CD14-positive monocyte (primary cell): ENCODE measurements around the gene PTGFRN. TPM values are rescaled to one million over a fixed set of nuclear protein-coding genes. Genes with fewer than 3 reads are reported as not detected.
A peak's percentile ranks its signal among the peaks of the same experiment; 100 is the strongest.
"Not testable (repeated sequence)": the region's sequence is repeated elsewhere in the genome, so short reads cannot be mapped to it uniquely, and the experiment has no call there.

Experiments used
- DNase-seq, 3 donors: peaks; one replicate each; pipeline ENCODE4 v3.0.0-alpha.2; 2011 to 2022
- H2AFZ ChIP-seq: 2 replicates; pipeline ENCODE4 v1.6.0; 2012; ENCODE audit warnings: mild to moderate bottlenecking, low read depth, low read length, inconsistent platforms; ENCODE audit not compliant: insufficient read depth, poor library complexity, severe bottlenecking
- H3K27ac ChIP-seq, 2 donors: 1 replicate in 1 of 2; 2 replicates in 1 of 2; pipeline ENCODE4 v1.5.1; 2012 to 2013; ENCODE audit warnings: low read length in 2 of 2, control low read depth in 1 of 2, inconsistent platforms in 1 of 2, low read depth in 1 of 2, mild to moderate bottlenecking in 1 of 2
- H3K27me3 ChIP-seq, 2 donors: one replicate each; pipeline versions ENCODE4 v1.6.0 to v1.6.1; 2011 to 2013; ENCODE audit warnings: low read length in 2 of 2; ENCODE audit not compliant: control insufficient read depth in 2 of 2, insufficient read depth in 2 of 2
- H3K36me3 ChIP-seq, 2 donors: replicated peaks in 1 of 2; 1 replicate in 1 of 2; 2 replicates in 1 of 2; pipeline versions ENCODE4 v1.5.1 to v1.6.1; 2012 to 2013; ENCODE audit warnings: low read length in 2 of 2, control low read depth in 1 of 2, inconsistent platforms in 1 of 2, mild to moderate bottlenecking in 1 of 2; ENCODE audit not compliant: insufficient read depth in 2 of 2, control insufficient read depth in 1 of 2
- H3K4me1 ChIP-seq, 2 donors: 1 replicate in 1 of 2; 2 replicates in 1 of 2; pipeline versions ENCODE4 v1.5.1 to v1.6.1; 2012 to 2013; ENCODE audit warnings: low read length in 2 of 2, control low read depth in 1 of 2, inconsistent platforms in 1 of 2, mild to moderate bottlenecking in 1 of 2, moderate library complexity in 1 of 2; ENCODE audit not compliant: insufficient read depth in 2 of 2, control insufficient read depth in 1 of 2
- H3K4me2 ChIP-seq: replicated peaks from 2 replicates; pipeline ENCODE3; 2012; ENCODE audit warnings: low read length, moderate library complexity, mild to moderate bottlenecking; ENCODE audit not compliant: poor library complexity, severe bottlenecking; ENCODE audit errors: extremely low read depth
- H3K4me3 ChIP-seq, 3 experiments: fragments of 200-600 bp in 1 of 3; sonication (generic) in 1 of 3; replicated peaks in 1 of 3; 1 replicate in 2 of 3; 2 replicates in 1 of 3; pipeline ENCODE4 v1.5.1; 2011 to 2013; ENCODE audit warnings: low read length in 3 of 3, mild to moderate bottlenecking in 3 of 3, control low read depth in 2 of 3, low read depth in 2 of 3, inconsistent platforms in 1 of 3, moderate library complexity in 1 of 3
- H3K79me2 ChIP-seq: 2 replicates; pipeline ENCODE4 v1.6.0; 2012; ENCODE audit warnings: mild to moderate bottlenecking, control low read depth, inconsistent platforms, low read length, moderate library complexity; ENCODE audit not compliant: insufficient read depth
- H3K9ac ChIP-seq: 2 replicates; pipeline ENCODE4 v1.6.0; 2017; ENCODE audit warnings: low read length, mild to moderate bottlenecking; ENCODE audit not compliant: insufficient read depth, poor library complexity, severe bottlenecking
- H3K9me3 ChIP-seq, 2 donors: replicated peaks in 1 of 2; 1 replicate in 1 of 2; 2 replicates in 1 of 2; pipeline versions ENCODE4 v1.5.1 to v1.6.1; 2012 to 2013; ENCODE audit warnings: low read length in 2 of 2, control low read depth in 1 of 2; ENCODE audit not compliant: control insufficient read depth in 1 of 2, insufficient read depth in 1 of 2
- H4K20me1 ChIP-seq: 2 replicates; pipeline ENCODE4 v1.6.0; 2012; ENCODE audit warnings: mild to moderate bottlenecking, low read length, control low read depth, moderate library complexity; ENCODE audit not compliant: insufficient read depth
- H3K27ac Mint-ChIP-seq, 7 donors: one replicate each; pipeline ENCODE4 v1.8.0; 2020; ENCODE audit warnings: mild to moderate bottlenecking in 7 of 7, mixed read lengths in 7 of 7, moderate library complexity in 6 of 7, inconsistent platforms in 2 of 7
- H3K27me3 Mint-ChIP-seq, 3 donors: one replicate each; pipeline ENCODE4 v1.8.0; 2021 to 2022; ENCODE audit warnings: low read depth in 3 of 3, mild to moderate bottlenecking in 3 of 3, mixed read lengths in 3 of 3, moderate library complexity in 3 of 3, inconsistent platforms in 1 of 3
- H3K36me3 Mint-ChIP-seq, 2 donors: one replicate each; pipeline ENCODE4 v1.8.0; 2020; ENCODE audit warnings: mixed read lengths in 2 of 2, inconsistent platforms in 1 of 2, mild to moderate bottlenecking in 1 of 2
- H3K4me1 Mint-ChIP-seq: one replicate; pipeline ENCODE4 v1.8.0; 2020; ENCODE audit warnings: mild to moderate bottlenecking, mixed read lengths
- H3K4me3 Mint-ChIP-seq, 2 donors: one replicate each; pipeline ENCODE4 v1.8.0; 2020; ENCODE audit warnings: mild to moderate bottlenecking in 2 of 2, mixed read lengths in 2 of 2, moderate library complexity in 1 of 2
- H3K9me3 Mint-ChIP-seq, 7 donors: one replicate each; pipeline ENCODE4 v1.8.0; 2020 to 2022; ENCODE audit warnings: mixed read lengths in 7 of 7, mild to moderate bottlenecking in 6 of 7, moderate library complexity in 6 of 7, inconsistent platforms in 2 of 7
- CTCF ChIP-seq: fragments of 200-600 bp; IDR thresholded peaks from one replicate; pipeline ENCODE4 v1.8.0; 2022; ENCODE audit warnings: antibody characterized with exemption, mild to moderate bottlenecking
- WGBS: methylation state at CpG from one replicate; pipeline ENCODE4 v1.1.5; 2013; ENCODE audit warnings: missing lambda C conversion rate; ENCODE audit not compliant: insufficient coverage; 5-methylcytosine and 5-hydroxymethylcytosine counted together
- intact Hi-C, 2 donors: fragments of 100-400 bp; cut with micrococcal nuclease; formaldehyde crosslinking; loops; one replicate each; pipeline versions ENCODE4 v1.15.0 to v1.15.1; 2023
- polyA plus RNA-seq, 3 donors: library from polyadenylated mRNA; depleted of rRNA in 1 of 3; unstranded in 2 of 3; stranded (reverse) in 1 of 3; fragments of 300-500 nt in 2 of 3; fragments of >200 nt in 1 of 3; fragmentation: Illumina TruSeq in 2 of 3; gene quantifications; 1 replicate in 2 of 3; 2 replicates in 1 of 3; pipeline ENCODE4 v1.2.3, GENCODE V29; 2012 to 2021

PTGFRN gene
- polyA plus RNA-seq, 3 donors = 1.5 to 2.9 (median 1.6) TPM

- H3K27ac Mint-ChIP-seq = peak overlapping the region in 1 of 7 donors; percentile 69
Observed at GRCh38 chr1:116875391-116875790, 34.3 kb upstream of the PTGFRN start.

GRCh38 chr1:116875946-116876345 is 33.8 kb upstream of the PTGFRN start:
- intact Hi-C loops, H3K27ac ChIP-seq, DNase-seq: not testable (repeated sequence)

More at GRCh38 chr1:116875391-116875790, 34.3 kb upstream of the PTGFRN start:
- Mint-ChIP-seq H3K4me3 (no peak overlapping the region), H3K9me3 (peaks cover 0 to 3% (median 0%) of the 10 kb centered on the region in 7 donors), H3K36me3 (no peaks in the 10 kb centered on the region), H3K4me1 (peaks cover 16% of the 10 kb centered on the region), H3K27me3 (peaks cover 0 to 6% (median 2%) of the 10 kb centered on the region in 3 donors)
- DNase-seq = no peak
- intact Hi-C loops = no loop called here
- H3K36me3 ChIP-seq = no peaks in the 10 kb centered on the region
- no peaks in the 10 kb centered on the region for H4K20me1 ChIP-seq
- no peak overlapping the region for H3K9ac ChIP-seq
- H3K9me3 ChIP-seq = no peaks in the 10 kb centered on the region
- no peak overlapping the region for H3K27ac ChIP-seq
- 100% methylated on average over 3 of the region's 14 CpGs for WGBS
- H3K79me2 ChIP-seq = no peaks in the 10 kb centered on the region
- H3K27me3 ChIP-seq = no peaks in the 10 kb centered on the region
- no peak overlapping the region for H3K4me3 ChIP-seq
- no peak overlapping the region for H2AFZ ChIP-seq
- peaks cover 25 to 46% of the 10 kb centered on the region in 2 donors for H3K4me1 ChIP-seq
- no peak for TF ChIP-seq CTCF
- no peak overlapping the region for H3K4me2 ChIP-seq

More at GRCh38 chr1:116875946-116876345, 33.8 kb upstream of the PTGFRN start:
- not testable (repeated sequence) for H3K36me3 ChIP-seq, H2AFZ ChIP-seq, H3K27me3 ChIP-seq, H4K20me1 ChIP-seq, H3K79me2 ChIP-seq, H3K9me3 Mint-ChIP-seq, H3K27ac Mint-ChIP-seq, H3K4me3 ChIP-seq, H3K27me3 Mint-ChIP-seq, H3K36me3 Mint-ChIP-seq, H3K4me3 Mint-ChIP-seq, H3K9me3 ChIP-seq, H3K4me2 ChIP-seq, H3K9ac ChIP-seq
- peaks cover 16% of the 10 kb centered on the region for H3K4me1 Mint-ChIP-seq
- WGBS = 100% methylated on average over 1 of the region's 6 CpGs
- peaks cover 25 to 46% of the 10 kb centered on the region in 2 donors for H3K4me1 ChIP-seq
